NT2/D1 (cell line): ENCODE results near the gene CHURC1.

ENCODE experiments used
- DNase-seq: peaks from one replicate; pipeline ENCODE4 v3.0.0-alpha.2; 2011; ENCODE audit warnings: low read depth, low spot score
- H3K27me3 ChIP-seq: 2 replicates; pipeline ENCODE4 v1.6.0; 2011; ENCODE audit warnings: mild to moderate bottlenecking; ENCODE audit not compliant: insufficient read length, insufficient read depth
- H3K36me3 ChIP-seq: 2 replicates; pipeline ENCODE4 v1.6.1; 2011; ENCODE audit warnings: mild to moderate bottlenecking, low read length, mixed read lengths; ENCODE audit not compliant: insufficient read depth, insufficient read length
- H3K4me1 ChIP-seq: 2 replicates; pipeline ENCODE4 v1.5.1; 2011; ENCODE audit not compliant: insufficient read depth, insufficient read length
- H3K4me3 ChIP-seq: 2 replicates; pipeline ENCODE4 v1.5.1; 2011; ENCODE audit warnings: low read depth; ENCODE audit not compliant: insufficient read length
- H3K9ac ChIP-seq: 2 replicates; pipeline ENCODE4 v1.6.0; 2011; ENCODE audit warnings: low read depth; ENCODE audit not compliant: insufficient read length
- H3K9me3 ChIP-seq: 2 replicates; pipeline ENCODE4 v1.5.1; 2011; ENCODE audit warnings: mild to moderate bottlenecking, low read length; ENCODE audit not compliant: insufficient read depth
- SUZ12 ChIP-seq: IDR thresholded peaks from 2 replicates; pipeline ENCODE4 v1.6.1; 2011; ENCODE audit not compliant: insufficient read length, insufficient read depth; ENCODE audit errors: extremely low read depth
- YY1 ChIP-seq: IDR thresholded peaks from 2 replicates; pipeline ENCODE4 v1.6.1; 2011; ENCODE audit not compliant: insufficient read length, insufficient read depth
- ZNF274 ChIP-seq: IDR thresholded peaks from 2 replicates; pipeline ENCODE4 v1.6.1; 2011; ENCODE audit warnings: mild to moderate bottlenecking, low read depth, low read length

CHURC1 gene

DNA sequence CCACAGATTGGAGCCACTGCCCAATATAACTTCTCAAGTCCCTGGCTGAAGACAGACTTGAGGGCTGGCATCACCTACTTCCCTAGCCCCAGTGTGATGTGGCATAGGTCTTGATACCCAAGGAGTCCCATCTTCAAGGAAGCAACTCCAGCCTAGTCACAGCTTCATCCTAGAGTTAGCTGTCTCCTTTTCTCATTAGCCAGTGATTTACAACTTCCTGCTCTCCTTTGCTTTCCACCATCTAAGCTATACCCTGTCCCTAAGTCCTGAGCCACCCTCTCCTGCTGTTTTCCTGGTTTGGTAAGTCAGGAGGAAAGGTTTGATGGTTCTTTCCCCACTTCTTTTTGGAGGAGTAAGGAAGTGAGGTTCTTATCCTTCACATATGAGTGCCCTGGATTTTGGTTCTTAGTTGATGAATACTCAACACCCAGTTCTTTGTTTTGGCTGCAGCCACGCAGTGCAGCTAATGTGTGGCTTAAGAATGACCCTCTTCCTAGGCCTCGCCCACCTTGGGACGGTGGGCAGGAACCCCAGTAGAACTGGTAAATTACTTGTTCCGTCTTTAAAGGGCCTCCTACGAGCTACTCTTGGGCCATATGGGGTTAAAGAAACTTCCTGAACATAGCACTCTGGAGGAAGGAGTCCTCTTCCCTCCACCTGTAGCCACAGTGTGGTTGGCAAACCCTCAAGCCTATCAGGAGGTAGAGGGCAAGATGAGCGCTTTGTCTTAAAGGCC lies 32.2 kb downstream of the CHURC1 start:
- DNase-seq, result no peak
- Histone ChIP-seq H3K36me3 (peaks cover 57% of the 10 kb centered on the region), H3K4me1 (peaks cover 8% of the 10 kb centered on the region)

DNA sequence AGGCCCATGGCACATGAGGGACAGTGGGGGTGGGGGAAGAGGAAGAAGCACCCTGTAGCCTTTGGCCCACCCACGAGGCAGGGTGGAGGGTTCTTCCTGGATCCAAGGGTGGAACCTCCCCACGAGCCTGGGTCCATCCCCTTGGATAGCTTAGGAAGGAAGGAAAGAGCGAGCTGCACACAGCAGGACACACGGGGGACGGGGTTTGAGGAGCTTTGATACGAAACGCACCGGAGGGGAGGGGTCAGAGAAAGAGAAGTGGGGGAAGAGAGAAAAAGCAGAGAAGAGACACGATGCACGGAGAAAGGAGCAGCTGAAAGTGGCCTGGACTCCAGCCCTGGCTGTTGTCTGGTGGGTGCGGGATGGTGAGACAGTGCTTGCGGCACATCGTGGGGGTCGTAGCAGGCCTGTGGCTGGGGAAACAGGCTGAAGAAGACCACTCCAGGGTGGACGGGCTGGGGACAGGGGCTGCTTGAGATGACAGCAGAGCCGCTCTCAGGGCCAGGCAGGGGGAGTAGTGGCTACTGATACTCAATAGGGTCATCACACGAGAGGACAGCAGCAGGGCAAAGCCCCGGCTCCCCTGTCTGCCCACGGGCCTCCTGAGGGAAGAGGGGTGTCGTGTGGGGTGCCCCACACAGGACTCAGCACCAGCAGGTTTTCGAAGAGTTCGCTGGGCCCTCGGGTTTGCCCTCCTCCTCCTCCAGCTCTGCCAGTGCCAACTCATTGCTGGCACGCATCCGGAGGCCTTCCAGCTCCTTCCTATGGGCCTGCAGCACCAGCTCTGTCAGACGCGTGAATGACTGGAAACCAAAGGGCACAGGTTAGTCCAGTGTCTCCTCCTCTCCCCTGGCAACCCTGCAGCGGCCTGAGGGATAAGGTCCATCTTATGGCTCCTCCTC lies 33.7 kb downstream of the CHURC1 start:
- no peak for DNase-seq
- TF ChIP-seq ZNF274 (no peak), YY1 (no peak), SUZ12 (no peak)
- Histone ChIP-seq H3K4me3 (no peak overlapping the region), H3K27me3 (no peaks in the 10 kb centered on the region), H3K36me3 (peaks cover 63% of the 10 kb centered on the region), H3K4me1 (peaks cover 3% of the 10 kb centered on the region), H3K9me3 (no peaks in the 10 kb centered on the region), H3K9ac (no peak overlapping the region)

More for the DNA sequence above, 32.2 kb downstream of the CHURC1 start:
- TF ChIP-seq SUZ12, result no peak
- TF ChIP-seq ZNF274, result no peak
- no peak for TF ChIP-seq YY1
- Histone ChIP-seq H3K4me3 (no peak overlapping the region), H3K9me3 (no peaks in the 10 kb centered on the region), H3K27me3 (no peaks in the 10 kb centered on the region), H3K9ac (no peak overlapping the region)

DNA sequence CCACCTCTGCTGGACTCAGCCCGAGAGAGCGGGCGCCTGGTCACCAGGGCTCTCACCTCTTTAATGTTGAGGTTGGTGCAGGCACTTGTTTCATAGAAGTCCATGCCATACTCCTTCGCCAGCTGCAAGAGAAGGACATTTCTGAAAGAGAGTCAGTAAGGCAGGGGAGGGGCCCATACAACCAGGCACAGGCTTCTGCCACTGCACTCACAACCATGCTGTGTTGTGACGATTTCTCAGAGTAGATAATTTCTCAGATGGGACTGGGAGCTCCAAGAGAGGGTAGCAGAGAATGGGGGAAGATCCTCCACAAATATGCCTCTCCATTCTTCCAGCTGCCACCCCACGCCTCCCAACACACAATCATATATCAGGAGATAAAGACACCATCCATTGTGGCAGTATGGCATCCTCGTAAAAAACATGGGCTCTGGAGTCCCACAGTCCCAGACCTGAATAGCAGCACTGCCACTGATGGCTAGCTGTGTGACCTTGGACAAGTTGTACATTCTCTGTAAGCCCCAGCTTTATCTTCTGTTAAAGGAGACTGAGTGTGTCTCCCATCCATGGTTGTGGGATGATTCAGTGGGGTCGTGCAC lies 34.5 kb downstream of the CHURC1 start:
- Histone ChIP-seq H3K4me3 (no peak overlapping the region), H3K27me3 (no peaks in the 10 kb centered on the region), H3K36me3 (peaks cover 67% of the 10 kb centered on the region), H3K9ac (no peak overlapping the region), H3K4me1 (peaks cover 3% of the 10 kb centered on the region), H3K9me3 (no peaks in the 10 kb centered on the region)
- no peak for DNase-seq
- TF ChIP-seq YY1 (no peak), ZNF274 (no peak), SUZ12 (no peak)

DNA sequence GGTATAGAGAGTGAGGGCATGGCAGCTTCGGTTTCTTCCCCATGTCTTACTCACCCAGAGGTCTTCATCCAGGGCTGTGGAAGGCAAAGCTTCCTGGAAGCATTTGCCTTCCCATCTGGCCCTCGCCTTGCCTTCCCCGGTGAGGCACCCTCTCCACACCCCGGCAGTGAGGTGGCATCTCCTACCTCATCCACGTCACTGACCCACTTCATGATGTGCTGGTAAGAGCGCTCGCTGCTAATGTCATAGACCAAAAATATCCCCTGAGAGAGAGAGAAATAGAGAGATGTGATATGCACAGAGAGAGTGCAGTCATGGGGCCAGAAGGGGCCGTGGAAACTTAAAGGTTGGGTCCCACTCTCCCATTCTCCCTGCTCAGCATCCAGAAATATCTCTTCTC lies 36.6 kb downstream of the CHURC1 start:
- Histone ChIP-seq H3K4me1 (peaks cover 9% of the 10 kb centered on the region), H3K4me3 (no peak overlapping the region), H3K36me3 (peaks cover 65% of the 10 kb centered on the region), H3K9ac (no peak overlapping the region), H3K27me3 (no peaks in the 10 kb centered on the region), H3K9me3 (no peaks in the 10 kb centered on the region)
- TF ChIP-seq YY1, result no peak
- TF ChIP-seq ZNF274, result no peak
- TF ChIP-seq SUZ12, result no peak
- DNase-seq, result no peak

DNA sequence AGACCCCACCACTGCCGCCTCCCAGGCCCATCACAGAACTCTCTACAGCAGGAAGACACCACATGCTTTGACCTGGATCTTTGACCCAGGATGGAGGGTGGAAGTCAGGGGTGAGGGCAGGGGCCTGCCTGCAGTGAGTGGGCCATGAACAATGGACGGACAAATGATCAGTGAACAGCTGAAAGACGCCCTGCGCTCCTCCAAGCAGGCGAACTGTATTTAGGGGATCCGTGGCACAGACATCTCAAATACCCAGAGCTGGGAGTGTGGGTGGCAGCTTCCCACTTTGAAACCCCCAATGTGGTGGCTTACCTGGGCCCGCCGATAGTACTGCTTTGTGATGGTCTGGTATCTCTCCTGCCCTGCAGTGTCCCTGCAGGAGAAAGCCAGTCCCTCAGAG lies 37.0 kb downstream of the CHURC1 start:
- no peak for TF ChIP-seq SUZ12
- TF ChIP-seq YY1, result no peak
- no peak for TF ChIP-seq ZNF274
- peaks cover 64% of the 10 kb centered on the region for H3K36me3 ChIP-seq
- no peaks in the 10 kb centered on the region for H3K27me3 ChIP-seq
- no peak for DNase-seq
- no peak overlapping the region for H3K4me3 ChIP-seq
- H3K4me1 ChIP-seq, result peaks cover 11% of the 10 kb centered on the region
- no peak overlapping the region for H3K9ac ChIP-seq
- H3K9me3 ChIP-seq, result no peaks in the 10 kb centered on the region

DNA sequence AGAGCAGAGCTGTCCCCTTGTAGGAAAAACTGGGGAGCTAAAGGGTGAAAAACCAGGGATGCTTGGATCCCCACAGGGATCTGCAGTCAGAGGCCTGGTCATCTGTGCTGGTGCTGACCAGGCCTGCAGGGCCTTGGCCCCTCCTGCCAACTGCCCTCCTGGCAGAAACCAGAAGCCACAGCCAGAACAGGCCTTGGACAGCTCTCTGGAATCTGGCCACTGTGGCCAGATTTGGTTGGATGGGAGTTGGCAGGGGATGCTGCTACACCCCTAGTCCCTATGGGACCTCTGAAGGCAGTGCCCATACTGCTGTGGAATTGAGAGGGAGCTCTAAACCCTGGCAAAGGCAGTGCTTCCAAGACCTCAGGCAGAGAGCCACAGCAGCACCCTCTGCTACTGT lies 37.5 kb downstream of the CHURC1 start:
- TF ChIP-seq YY1, result no peak
- TF ChIP-seq SUZ12, result no peak
- no peak for TF ChIP-seq ZNF274
- H3K36me3 ChIP-seq, result peaks cover 62% of the 10 kb centered on the region
- H3K9me3 ChIP-seq, result no peaks in the 10 kb centered on the region
- H3K4me3 ChIP-seq, result no peak overlapping the region
- H3K27me3 ChIP-seq, result no peaks in the 10 kb centered on the region
- H3K4me1 ChIP-seq, result peaks cover 11% of the 10 kb centered on the region
- DNase-seq, result no peak
- H3K9ac ChIP-seq, result no peak overlapping the region
